Activated CD8-positive, alpha-beta T cell treated with anti-CD3 and anti-CD28 coated beads, Interleukin-2, amount 10 ng/mL, durations not matched to agents 7 days and 5 days (primary cell): ENCODE measurements around the gene MCRIP1. TPM values are rescaled to one million over a fixed set of nuclear protein-coding genes. Genes with fewer than 3 reads are reported as not detected.

Experiments
- ATAC-seq: fragments of 150-1000 bp; cut with Tn5 transposase; one replicate; pipeline ENCODE4 v1.10.0; 2021; ENCODE audit warnings: moderate library complexity
- CTCF ChIA-PET: fragments of 350-600 bp; sonication (Branson Sonifier 250); formaldehyde crosslinking; loops from one replicate; lab custom pipeline; 2021; ENCODE audit warnings: antibody characterized with exemption; lab: Charles Lee
- POLR2A ChIA-PET: fragments of 350-600 bp; sonication (Branson Sonifier 250); formaldehyde crosslinking; loops from one replicate; lab custom pipeline; 2021; ENCODE audit warnings: antibody characterized with exemption; lab: Charles Lee
- DNase-seq: peaks from one replicate; pipeline ENCODE4 v3.0.0-alpha.2; 2020
- H3K27ac Mint-ChIP-seq: one replicate; pipeline ENCODE4 v1.8.0; 2021; ENCODE audit warnings: mild to moderate bottlenecking, mixed read lengths
- H3K27me3 Mint-ChIP-seq: one replicate; pipeline ENCODE4 v1.8.0; 2021; ENCODE audit warnings: low read depth, mixed read lengths
- H3K36me3 Mint-ChIP-seq: one replicate; pipeline ENCODE4 v1.8.0; 2021; ENCODE audit warnings: low read depth, mixed read lengths
- H3K4me1 Mint-ChIP-seq: one replicate; pipeline ENCODE4 v1.8.0; 2021; ENCODE audit warnings: low read depth, mixed read lengths
- H3K4me3 Mint-ChIP-seq: one replicate; pipeline ENCODE4 v1.8.0; 2021; ENCODE audit warnings: mild to moderate bottlenecking, mixed read lengths
- H3K9me3 Mint-ChIP-seq: one replicate; pipeline ENCODE4 v1.8.0; 2022; ENCODE audit warnings: mixed read lengths; ENCODE audit not compliant: insufficient read depth
- total RNA-seq, 2 experiments: library from RNA; stranded (reverse); gene quantifications; one replicate each; pipeline ENCODE4 v1.2.3, GENCODE V29; 2021

The MCRIP1 gene
- total RNA-seq, 2 experiments from 2014 or later = 42.3 to 43.0 TPM

DNA sequence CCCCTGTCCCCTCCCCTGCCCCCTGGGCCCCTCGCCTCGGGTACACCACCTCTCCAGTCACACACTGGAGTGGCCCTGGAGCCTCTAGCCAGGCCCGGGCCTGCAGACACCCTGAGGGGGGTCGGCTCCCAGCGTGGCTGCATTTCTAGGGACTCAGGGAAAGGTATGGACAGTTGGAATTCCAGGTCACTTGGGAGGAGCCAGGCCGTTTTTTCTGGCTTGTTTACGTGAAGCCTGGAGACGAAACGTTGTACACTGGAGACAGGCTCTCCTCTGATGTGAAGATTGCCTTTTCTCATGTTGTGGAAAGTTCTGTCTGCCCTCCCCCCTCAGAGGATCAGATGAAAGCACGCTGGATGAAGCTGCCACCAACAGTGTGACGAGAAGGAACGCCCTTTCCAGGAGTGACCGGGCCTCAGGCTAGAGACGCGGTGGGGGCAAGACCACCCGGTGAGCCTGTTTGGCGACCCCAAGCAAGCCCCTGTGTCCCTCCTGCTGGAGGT is 5.7 kb upstream of the MCRIP1 start:
- H3K4me1 Mint-ChIP-seq = peaks cover 3% of the 10 kb centered on the region
- H3K4me3 Mint-ChIP-seq = no peak overlapping the region
- ATAC-seq (no peak), DNase-seq (no peak)
- H3K27ac Mint-ChIP-seq = no peak overlapping the region
- CTCF ChIA-PET = no interaction called here
- no peaks in the 10 kb centered on the region for H3K9me3 Mint-ChIP-seq
- POLR2A ChIA-PET = interaction anchor here (1.6 kb wide), 1 partner anchor 13 kb away, joined by 4 read pairs; no protein-coding TSS in a partner anchor
- H3K36me3 Mint-ChIP-seq = peaks cover 7% of the 10 kb centered on the region
- no peaks in the 10 kb centered on the region for H3K27me3 Mint-ChIP-seq

DNA sequence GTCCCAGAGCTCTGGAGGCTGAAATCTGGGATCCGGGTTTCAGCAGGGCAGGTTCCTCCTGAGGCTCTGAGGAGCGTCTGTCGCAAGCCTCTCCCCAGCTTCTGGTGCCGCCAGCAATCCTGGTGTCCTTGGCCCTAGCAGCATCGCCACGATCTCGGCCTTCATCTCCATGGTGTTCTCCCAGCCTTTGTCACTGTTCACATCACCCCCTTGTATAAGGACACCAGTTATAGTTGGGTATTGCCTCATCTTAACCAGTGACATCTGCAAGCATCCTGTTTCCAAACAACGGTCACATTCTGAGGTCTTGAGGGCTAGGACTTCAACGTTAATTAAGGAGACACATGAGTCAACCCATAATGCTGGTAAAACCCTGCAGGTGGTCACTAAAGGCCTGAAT is 4.5 kb upstream of the MCRIP1 start:
- POLR2A ChIA-PET = interaction anchor here (0.7 kb wide), 1 partner anchor 140 kb away, joined by 5 read pairs; the partner anchor contains the start of gene ASPSCR1
- no peak overlapping the region for H3K4me3 Mint-ChIP-seq
- no peaks in the 10 kb centered on the region for H3K9me3 Mint-ChIP-seq
- no peak overlapping the region for H3K27ac Mint-ChIP-seq
- H3K27me3 Mint-ChIP-seq = no peaks in the 10 kb centered on the region
- peaks cover 5% of the 10 kb centered on the region for H3K4me1 Mint-ChIP-seq
- no peak for DNase-seq
- peaks cover under 1% of the 10 kb centered on the region for H3K36me3 Mint-ChIP-seq
- CTCF ChIA-PET = no interaction called here
- ATAC-seq = no peak

- Mint-ChIP-seq H3K9me3 (no peaks in the 10 kb centered on the region), H3K4me1 (peaks cover 28% of the 10 kb centered on the region), H3K27me3 (no peaks in the 10 kb centered on the region), H3K27ac (peak within 1 kb of the TSS; percentile 84), H3K36me3 (peaks cover 7% of the 10 kb centered on the region), H3K4me3 (peak within 1 kb of the TSS; percentile 76)
- ChIA-PET CTCF (no interaction called here), POLR2A (no interaction called here)
- ATAC-seq = no peak
- DNase-seq = no peak
Measured at GRCh38 chr17:81834831-81835267, 1.8 kb upstream of the MCRIP1 start, which contains the start of gene PPP1R27. PPP1R27 (minus strand) TSS chr17:81835050; CDS start chr17:81834953, 97 bp downstream.

DNA sequence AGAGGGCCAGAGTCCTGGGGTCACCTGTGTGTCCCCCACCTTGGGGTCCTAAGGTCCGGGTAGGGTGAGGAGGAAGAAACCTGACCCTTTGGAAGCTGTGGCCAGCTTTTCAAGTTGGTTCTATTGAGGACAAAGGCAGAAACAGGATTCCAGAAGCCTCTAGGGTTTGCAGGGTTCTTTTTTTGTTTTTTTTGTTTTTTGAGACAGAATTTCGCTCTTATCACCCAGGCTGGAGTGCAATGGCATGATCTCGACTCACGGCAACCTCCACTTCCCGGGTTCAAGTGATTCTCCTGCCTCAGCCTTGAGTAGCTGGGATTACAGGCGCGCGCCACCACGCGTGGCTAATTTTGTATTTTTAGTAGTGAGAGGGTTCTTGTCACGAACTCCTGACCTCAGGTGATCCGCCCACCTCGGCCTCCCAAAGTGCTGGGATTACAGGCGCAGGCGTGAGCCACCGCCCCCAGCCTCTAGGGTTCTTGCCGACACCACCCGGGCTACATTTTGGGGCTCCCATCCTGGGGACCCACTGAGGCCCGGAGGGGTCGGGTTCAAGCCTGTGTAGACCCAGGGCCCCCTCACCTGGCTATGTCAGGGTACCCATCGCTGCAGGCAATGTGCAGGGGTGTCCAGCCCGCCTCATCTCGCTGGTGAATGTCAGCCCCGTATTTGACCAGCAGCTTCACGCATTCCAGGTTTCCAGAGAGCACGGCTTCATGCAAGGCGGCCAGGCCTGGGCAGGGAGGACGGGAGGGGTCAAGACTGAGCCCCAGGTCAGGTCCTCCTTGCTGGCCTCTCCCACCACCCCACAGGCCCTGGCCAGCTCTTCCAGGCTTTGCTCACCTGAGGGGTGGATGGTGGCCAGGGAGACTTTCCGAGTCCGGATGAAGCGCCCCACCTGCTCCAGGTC is 1.1 kb upstream of the MCRIP1 start:
- CTCF ChIA-PET = no interaction called here
- no peak for DNase-seq
- Mint-ChIP-seq H3K27ac (peak overlapping the region; percentile 84), H3K27me3 (no peaks in the 10 kb centered on the region), H3K4me3 (peak overlapping the region; percentile 76), H3K9me3 (no peaks in the 10 kb centered on the region), H3K4me1 (peaks cover 31% of the 10 kb centered on the region), H3K36me3 (peaks cover 7% of the 10 kb centered on the region)
- no peak for ATAC-seq
- POLR2A ChIA-PET = interaction anchor here (1.3 kb wide), 1 partner anchor 21 kb away, joined by 3 read pairs; no protein-coding TSS in a partner anchor

GRCh38 chr17:81832608-81833159 is 407 bp downstream of the MCRIP1 start:
- ChIA-PET CTCF (interaction anchor here (0.6 to 1.4 kb wide), 2 partner anchors 22 to 98 kb away, joined by 3 to 4 read pairs; no protein-coding TSS in a partner anchor), POLR2A (interaction anchor here (0.9 kb wide), 1 partner anchor 118 kb away, joined by 4 read pairs; no protein-coding TSS in a partner anchor)
- Mint-ChIP-seq H3K9me3 (no peaks in the 10 kb centered on the region), H3K4me3 (peak overlapping the region; percentile 90), H3K27me3 (no peaks in the 10 kb centered on the region), H3K4me1 (peaks cover 41% of the 10 kb centered on the region), H3K27ac (peak overlapping the region; percentile 96), H3K36me3 (peaks cover 7% of the 10 kb centered on the region)
- DNase-seq = peak; percentile 60
- ATAC-seq = peak; percentile 81

DNA sequence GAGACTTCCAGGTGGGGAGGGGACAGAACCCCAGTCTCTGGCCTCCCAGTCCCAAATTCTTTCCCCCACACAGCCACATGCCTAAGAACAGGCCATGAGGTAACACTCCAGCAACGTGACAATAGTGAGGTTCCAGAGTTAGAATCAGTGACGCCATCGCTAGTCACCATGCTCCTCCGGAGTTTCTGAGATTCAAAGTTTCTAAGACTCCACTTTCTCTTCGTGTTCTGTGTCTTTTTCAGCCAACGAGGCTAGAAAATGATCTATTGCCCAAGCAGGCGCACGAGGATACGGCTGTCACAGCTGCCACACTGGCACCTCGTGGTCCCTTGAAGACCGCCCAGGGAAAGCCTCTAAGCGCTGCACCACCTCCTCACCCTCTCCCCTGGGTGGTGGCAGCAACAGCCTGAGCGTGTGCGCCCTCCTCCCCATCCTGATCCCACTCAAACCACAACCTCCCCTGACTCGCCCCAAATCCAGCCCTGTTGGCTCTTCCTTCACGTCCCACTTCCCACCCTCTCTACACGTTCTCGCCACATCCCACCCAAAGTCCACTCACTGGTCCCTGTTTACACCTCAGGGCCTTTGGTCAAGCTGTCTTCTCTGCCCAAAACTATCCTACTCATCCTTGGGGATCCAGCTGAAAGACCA is 1.0 kb downstream of the MCRIP1 start:
- Mint-ChIP-seq H3K9me3 (no peaks in the 10 kb centered on the region), H3K27ac (peak overlapping the region; percentile 96), H3K4me1 (peaks cover 41% of the 10 kb centered on the region), H3K36me3 (peaks cover 7% of the 10 kb centered on the region), H3K4me3 (peak overlapping the region; percentile 90), H3K27me3 (no peaks in the 10 kb centered on the region)
- DNase-seq = peak; percentile 76
- peak; percentile 50 for ATAC-seq
- ChIA-PET CTCF (interaction anchor here (0.6 to 1.4 kb wide), 2 partner anchors 23 to 98 kb away, joined by 3 to 4 read pairs; no protein-coding TSS in a partner anchor), POLR2A (no interaction called here)

- ChIA-PET POLR2A (interaction anchor here (0.5 kb wide), 1 partner anchor 19 kb away, joined by 3 read pairs; no protein-coding TSS in a partner anchor), CTCF (no interaction called here)
- Mint-ChIP-seq H3K4me3 (peak overlapping the region; percentile 90), H3K4me1 (peaks cover 41% of the 10 kb centered on the region), H3K27me3 (no peaks in the 10 kb centered on the region), H3K36me3 (peaks cover 7% of the 10 kb centered on the region), H3K9me3 (no peaks in the 10 kb centered on the region), H3K27ac (peak overlapping the region; percentile 96)
- DNase-seq (no peak), ATAC-seq (no peak)
Measured at GRCh38 chr17:81831563-81831956, 1.5 kb downstream of the MCRIP1 start.

GRCh38 chr17:81829858-81830257 is 3.2 kb downstream of the MCRIP1 start:
- DNase-seq = no peak
- Mint-ChIP-seq H3K4me3 (no peak overlapping the region), H3K27ac (no peak overlapping the region), H3K36me3 (peaks cover 7% of the 10 kb centered on the region), H3K27me3 (no peaks in the 10 kb centered on the region), H3K9me3 (no peaks in the 10 kb centered on the region), H3K4me1 (peaks cover 43% of the 10 kb centered on the region)
- no peak for ATAC-seq
- ChIA-PET CTCF (no interaction called here), POLR2A (no interaction called here)

DNA sequence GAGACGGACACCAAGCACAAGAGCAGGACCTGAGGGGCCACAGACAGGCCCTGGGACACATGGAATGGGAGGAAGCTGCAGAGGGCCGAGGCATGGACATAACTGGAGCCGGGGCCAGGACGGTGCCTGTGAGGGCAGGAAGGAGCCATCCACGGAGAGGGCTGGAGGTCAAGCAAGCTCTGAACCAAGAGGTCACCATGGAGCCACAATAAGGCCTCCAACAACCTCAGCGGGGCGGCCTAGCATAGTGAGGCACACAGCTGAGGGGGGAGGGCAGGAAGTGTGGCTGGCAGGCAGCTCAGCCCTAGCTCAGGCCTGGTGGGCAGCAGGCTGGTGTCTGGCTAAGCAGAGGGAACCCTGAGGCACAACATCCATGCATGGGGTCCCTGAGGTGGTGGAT is 4.4 kb downstream of the MCRIP1 start:
- ChIA-PET POLR2A (no interaction called here), CTCF (no interaction called here)
- Mint-ChIP-seq H3K4me3 (no peak overlapping the region), H3K9me3 (no peaks in the 10 kb centered on the region), H3K27me3 (no peaks in the 10 kb centered on the region), H3K27ac (no peak overlapping the region), H3K36me3 (peaks cover 7% of the 10 kb centered on the region), H3K4me1 (peaks cover 38% of the 10 kb centered on the region)
- no peak for DNase-seq
- ATAC-seq = no peak

- H3K27ac Mint-ChIP-seq = peak overlapping the region; percentile 2
- peaks cover 31% of the 10 kb centered on the region for H3K4me1 Mint-ChIP-seq
- no peaks in the 10 kb centered on the region for H3K36me3 Mint-ChIP-seq
- H3K4me3 Mint-ChIP-seq = no peak overlapping the region
- no peak for DNase-seq
- CTCF ChIA-PET = no interaction called here
- ATAC-seq = no peak
- POLR2A ChIA-PET = no interaction called here
- H3K27me3 Mint-ChIP-seq = no peaks in the 10 kb centered on the region
- no peaks in the 10 kb centered on the region for H3K9me3 Mint-ChIP-seq
Measured at GRCh38 chr17:81825841-81826466, 7.1 kb downstream of the MCRIP1 start.

GRCh38 chr17:81824595-81824994 is 8.5 kb downstream of the MCRIP1 start:
- ATAC-seq = no peak
- Mint-ChIP-seq H3K4me1 (peaks cover 22% of the 10 kb centered on the region), H3K4me3 (no peak overlapping the region), H3K27me3 (no peaks in the 10 kb centered on the region), H3K36me3 (no peaks in the 10 kb centered on the region), H3K9me3 (no peaks in the 10 kb centered on the region), H3K27ac (no peak overlapping the region)
- no peak for DNase-seq
- ChIA-PET POLR2A (interaction anchor here (0.9 kb wide), 1 partner anchor 17 kb away, joined by 3 read pairs; no protein-coding TSS in a partner anchor), CTCF (interaction anchor here (0.6 kb wide), 1 partner anchor 32 kb away, joined by 3 read pairs; no protein-coding TSS in a partner anchor)
